ENCODE measurements around the gene NPEPL1. TPM values are rescaled to one million over a fixed set of nuclear protein-coding genes. Genes with fewer than 3 reads are reported as not detected.

Gene NPEPL1
- total RNA-seq, 1 donor from 2014 or later = 33.6 TPM

DNA sequence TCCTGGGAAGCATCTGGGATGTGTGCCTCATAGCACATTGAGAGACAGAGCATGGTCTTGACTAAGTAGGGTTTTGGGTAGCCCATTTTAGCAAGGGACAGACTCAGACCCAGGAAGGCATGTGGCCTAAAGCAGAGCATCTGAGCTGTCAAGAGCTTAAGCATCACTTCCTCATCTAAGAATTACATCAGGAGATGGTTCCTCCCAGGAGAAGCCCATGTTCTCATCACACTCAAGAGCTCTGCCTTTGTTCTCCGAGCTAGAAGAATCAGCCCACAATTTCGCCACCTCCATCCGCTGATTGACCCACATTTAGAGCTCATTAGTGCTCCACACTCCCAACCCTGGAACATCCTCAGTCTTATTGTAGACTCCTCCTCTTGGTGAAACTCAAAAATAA lies 68.3 kb downstream of the NPEPL1 start:
- H3K27ac ChIP-seq (replicated peaks) = no peak overlapping the region
- H3K9me3 ChIP-seq (replicated peaks) = peaks cover 8% of the 10 kb centered on the region
- H3K4me1 ChIP-seq = no peaks in the 10 kb centered on the region
- intact Hi-C loops (cut with micrococcal nuclease) = no loop called here
- no peak for DNase-seq
- H3K4me3 ChIP-seq = no peak overlapping the region
- H3K36me3 ChIP-seq = no peaks in the 10 kb centered on the region
- no peak for TF ChIP-seq CTCF (IDR thresholded peaks at IDR 0.05; ENCODE audit: borderline replicate concordance)
- peaks cover 60% of the 10 kb centered on the region for H3K27me3 ChIP-seq (ENCODE audit: low read depth)

- intact Hi-C loops (cut with micrococcal nuclease) = no loop called here
- Histone ChIP-seq H3K4me3 (no peak overlapping the region), H3K4me1 (no peaks in the 10 kb centered on the region), H3K36me3 (no peaks in the 10 kb centered on the region), H3K27me3 (ENCODE audit: low read depth) (peaks cover 67% of the 10 kb centered on the region), H3K9me3 (replicated peaks) (peaks cover 8% of the 10 kb centered on the region), H3K27ac (replicated peaks) (no peak overlapping the region)
- no peak for TF ChIP-seq CTCF (IDR thresholded peaks at IDR 0.05; ENCODE audit: borderline replicate concordance)
- no peak for DNase-seq
Observed at GRCh38 chr20:58762120-58762519, 69.5 kb downstream of the NPEPL1 start.

DNA sequence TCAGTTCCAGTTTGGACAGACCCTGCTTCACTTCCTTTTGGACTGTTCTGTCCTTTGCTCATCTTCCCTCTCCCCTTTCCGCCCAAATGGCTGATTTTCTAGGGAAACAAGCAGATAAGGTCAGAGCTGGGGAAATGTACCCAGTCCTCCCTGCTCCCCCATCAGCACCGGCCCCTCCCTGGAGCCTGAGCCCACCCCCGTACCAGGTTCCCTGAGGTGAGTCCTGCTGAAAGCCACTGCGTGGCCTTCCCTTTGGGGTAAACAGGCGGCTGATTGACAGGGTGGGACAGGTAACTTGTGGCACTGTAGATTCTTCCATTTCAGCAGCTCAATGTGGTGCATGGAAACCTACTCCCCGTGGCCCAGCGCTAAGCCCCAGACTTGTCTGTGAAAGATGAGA lies 70.5 kb downstream of the NPEPL1 start:
- Histone ChIP-seq H3K4me1 (no peaks in the 10 kb centered on the region), H3K27me3 (ENCODE audit: low read depth) (peaks cover 77% of the 10 kb centered on the region), H3K36me3 (no peaks in the 10 kb centered on the region), H3K9me3 (replicated peaks) (peaks cover 8% of the 10 kb centered on the region), H3K4me3 (no peak overlapping the region), H3K27ac (replicated peaks) (no peak overlapping the region)
- no peak for DNase-seq
- intact Hi-C loops (cut with micrococcal nuclease) = no loop called here
- no peak for TF ChIP-seq CTCF (IDR thresholded peaks at IDR 0.05; ENCODE audit: borderline replicate concordance)

Other genes with a start within 250 kb of the NPEPL1 start
- 0.91 TPM for gene APCDD1L, start 177.4 kb upstream of the NPEPL1 start, total RNA-seq
- gene STX16, start 41.5 kb upstream of the NPEPL1 start, total RNA-seq = 28.0 TPM
- gene GNAS-AS1, start 158.1 kb downstream of the NPEPL1 start, total RNA-seq = 0.25 TPM
- gene GNAS, start 159.9 kb downstream of the NPEPL1 start, total RNA-seq = 1,444 TPM